Measurements from ENCODE around the gene GNMT. TPM values are rescaled to one million over a fixed set of nuclear protein-coding genes. Genes with fewer than 3 reads are reported as not detected.
A peak's percentile ranks its signal among the peaks of the same experiment; 100 is the strongest.

GNMT gene
- total and polyA plus RNA-seq, 2 donors (not counting 1 experiment from before 2014, with no cell fraction given) = 0.06 TPM; not detected in 1

DNA sequence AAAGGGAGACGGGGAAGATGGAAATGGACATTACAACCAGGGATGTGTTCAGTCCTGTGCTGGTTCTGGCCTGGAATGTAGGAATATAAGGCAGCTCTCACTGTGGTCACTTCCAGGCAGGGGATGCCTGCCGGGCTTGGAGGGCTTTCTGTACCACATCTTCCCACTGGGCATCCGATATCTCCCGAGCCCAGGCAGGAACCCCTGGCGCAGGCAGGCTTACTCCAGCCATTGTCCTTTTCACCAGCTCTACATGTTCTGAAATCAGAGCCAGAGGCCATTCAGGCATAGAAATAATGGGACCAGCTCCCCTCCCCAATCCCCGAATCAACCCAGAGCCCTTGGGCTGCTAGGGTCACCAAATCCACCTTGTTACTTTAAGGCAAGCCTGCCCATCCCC is 51.8 kb downstream of the GNMT start:
- Histone ChIP-seq H4K20me1 (ENCODE audit: control insufficient read depth, extremely low read depth, insufficient read depth, low read length) (no peaks in the 10 kb centered on the region), H3K36me3 (ENCODE audit: control insufficient read depth, insufficient read depth, low read length) (peaks cover 31% of the 10 kb centered on the region), H2AFZ (ENCODE audit: low read length) (no peak overlapping the region), H3K4me2 (ENCODE audit: extremely low read depth, insufficient read depth, low read length) (peak overlapping the region; percentile 98), H3K79me2 (ENCODE audit: control insufficient read depth, insufficient read depth, low read length) (peaks cover 42% of the 10 kb centered on the region), H3K4me1 (ENCODE audit: control insufficient read depth, extremely low read depth, insufficient read depth, low read length) (peaks cover 20% of the 10 kb centered on the region), H3K9me3 (ENCODE audit: control insufficient read depth, insufficient read depth, low read depth, low read length) (no peaks in the 10 kb centered on the region), H3K4me3 (replicated peaks in 1 of 4; ENCODE audit: control extremely low read depth in 1 of 4, insufficient read depth in 1 of 4, low read depth in 3 of 4, low read length in 4 of 4) (peak overlapping the region in 3 of 4 experiments; percentile 78 to 80 (median 80)), H3K27me3 (ENCODE audit: control insufficient read depth, insufficient read depth, low read length) (no peaks in the 10 kb centered on the region), H3K27ac (ENCODE audit: insufficient read depth, low read length) (peak overlapping the region; percentile 4), H3K9ac (ENCODE audit: insufficient read depth, low read length) (no peak overlapping the region)
- no peak for TF ChIP-seq EZH2 (IDR thresholded peaks at IDR 0.05; ENCODE audit: low read length, missing control alignments)
- no peak for DNase-seq (ENCODE audit: low read depth in 2 of 2)

- Histone ChIP-seq H3K4me1 (ENCODE audit: control insufficient read depth, extremely low read depth, insufficient read depth, low read length) (peaks cover 20% of the 10 kb centered on the region), H3K4me3 (replicated peaks in 1 of 4; ENCODE audit: control extremely low read depth in 1 of 4, insufficient read depth in 1 of 4, low read depth in 3 of 4, low read length in 4 of 4) (peak overlapping the region; percentile 76 to 80 (median 79)), H3K36me3 (ENCODE audit: control insufficient read depth, insufficient read depth, low read length) (peaks cover 36% of the 10 kb centered on the region), H3K79me2 (ENCODE audit: control insufficient read depth, insufficient read depth, low read length) (peaks cover 47% of the 10 kb centered on the region), H3K9me3 (ENCODE audit: control insufficient read depth, insufficient read depth, low read depth, low read length) (no peaks in the 10 kb centered on the region), H3K9ac (ENCODE audit: insufficient read depth, low read length) (peak overlapping the region; percentile 71), H2AFZ (ENCODE audit: low read length) (peak overlapping the region; percentile 57), H3K27ac (ENCODE audit: insufficient read depth, low read length) (peak overlapping the region; percentile 70), H3K4me2 (ENCODE audit: extremely low read depth, insufficient read depth, low read length) (peak overlapping the region; percentile 98), H3K27me3 (ENCODE audit: control insufficient read depth, insufficient read depth, low read length) (no peaks in the 10 kb centered on the region), H4K20me1 (ENCODE audit: control insufficient read depth, extremely low read depth, insufficient read depth, low read length) (no peaks in the 10 kb centered on the region)
- DNase-seq (ENCODE audit: low read depth in 2 of 2) = peak; percentile 18 to 34
- no peak for TF ChIP-seq EZH2 (IDR thresholded peaks at IDR 0.05; ENCODE audit: low read length, missing control alignments)
- TF ChIP-seq CTCF (conservative IDR thresholded peaks at IDR 0.05 in 1 of 2, IDR thresholded peaks at IDR 0.05 in 1 of 2; ENCODE audit: low read depth in 1 of 2, low read length in 2 of 2) = no peak
Observed at GRCh38 chr6:43013097-43013842, 52.7 kb downstream of the GNMT start.

Other genes with a start within 250 kb of the GNMT start
- gene PRPH2, start 238.2 kb upstream of the GNMT start, total RNA-seq = 5.1 and 8.6 TPM in 2 replicates
- 4.0 and 6.3 TPM in 2 replicates for gene PRPH2, start 238.2 kb upstream of the GNMT start, polyA plus RNA-seq
- gene TBCC, start 214.7 kb upstream of the GNMT start, total RNA-seq = 50.0 and 50.6 TPM in 2 replicates
- gene TBCC, start 214.7 kb upstream of the GNMT start, polyA plus RNA-seq = 18.2 and 18.7 TPM in 2 replicates
- gene BICRAL, start 178.7 kb upstream of the GNMT start, total RNA-seq = 4.9 and 6.9 TPM in 2 replicates
- gene BICRAL, start 178.7 kb upstream of the GNMT start, polyA plus RNA-seq = 10.2 and 11.5 TPM in 2 replicates
- 108 and 127 TPM in 2 replicates for gene RPL7L1, start 81.1 kb upstream of the GNMT start, total RNA-seq
- gene RPL7L1, start 81.1 kb upstream of the GNMT start, polyA plus RNA-seq = 80.0 and 81.0 TPM in 2 replicates
- not detected in 2 replicates for gene PTCRA, start 44.7 kb upstream of the GNMT start, total RNA-seq
- not detected in 2 replicates for gene PTCRA, start 44.7 kb upstream of the GNMT start, polyA plus RNA-seq
- 23.9 and 30.4 TPM in 2 replicates for gene CNPY3, start 31.3 kb upstream of the GNMT start, total RNA-seq
- 30.3 and 38.8 TPM in 2 replicates for gene CNPY3, start 31.3 kb upstream of the GNMT start, polyA plus RNA-seq
- 49.2 and 61.4 TPM in 2 replicates for gene PEX6, start 18.4 kb downstream of the GNMT start, total RNA-seq
- gene PEX6, start 18.4 kb downstream of the GNMT start, polyA plus RNA-seq = 4.0 and 5.3 TPM in 2 replicates
- 20.0 and 27.1 TPM in 2 replicates for gene PPP2R5D, start 23.8 kb downstream of the GNMT start, total RNA-seq
- 39.3 and 59.9 TPM in 2 replicates for gene PPP2R5D, start 23.8 kb downstream of the GNMT start, polyA plus RNA-seq
- 52.1 and 60.9 TPM in 2 replicates for gene MEA1, start 53.2 kb downstream of the GNMT start, total RNA-seq
- gene MEA1, start 53.2 kb downstream of the GNMT start, polyA plus RNA-seq = 81.0 and 111 TPM in 2 replicates
- gene KLHDC3, start 53.5 kb downstream of the GNMT start, total RNA-seq = 54.5 and 72.2 TPM in 2 replicates
- gene KLHDC3, start 53.5 kb downstream of the GNMT start, polyA plus RNA-seq = 44.3 and 54.0 TPM in 2 replicates
- gene RRP36, start 60.9 kb downstream of the GNMT start, total RNA-seq = 72.4 and 73.0 TPM in 2 replicates
- 88.0 and 110 TPM in 2 replicates for gene RRP36, start 60.9 kb downstream of the GNMT start, polyA plus RNA-seq
- 30.3 and 60.3 TPM in 2 replicates for gene CUL7, start 93.1 kb downstream of the GNMT start, total RNA-seq
- 19.7 and 21.4 TPM in 2 replicates for gene CUL7, start 93.1 kb downstream of the GNMT start, polyA plus RNA-seq
- 13.9 and 18.2 TPM in 2 replicates for gene MRPL2, start 98.7 kb downstream of the GNMT start, total RNA-seq
- gene MRPL2, start 98.7 kb downstream of the GNMT start, polyA plus RNA-seq = 20.3 and 23.1 TPM in 2 replicates
- gene KLC4, start 98.9 kb downstream of the GNMT start, total RNA-seq = 19.0 and 22.5 TPM in 2 replicates
- 5.7 and 7.2 TPM in 2 replicates for gene KLC4, start 98.9 kb downstream of the GNMT start, polyA plus RNA-seq
- 145 and 159 TPM in 2 replicates for gene PTK7, start 115.6 kb downstream of the GNMT start, total RNA-seq
- gene PTK7, start 115.6 kb downstream of the GNMT start, polyA plus RNA-seq = 51.9 and 149 TPM in 2 replicates
- gene SRF, start 210.5 kb downstream of the GNMT start, total RNA-seq = 16.0 and 16.9 TPM in 2 replicates
- 29.5 and 32.3 TPM in 2 replicates for gene SRF, start 210.5 kb downstream of the GNMT start, polyA plus RNA-seq
- 27.0 and 32.2 TPM in 2 replicates for gene CUL9, start 221.4 kb downstream of the GNMT start, total RNA-seq
- gene CUL9, start 221.4 kb downstream of the GNMT start, polyA plus RNA-seq = 6.7 and 11.9 TPM in 2 replicates